SK-N-MC (cell line): ENCODE data around the gene UST.

Experiments
- EZH2 ChIP-seq: fragments of 200-600 bp; sonication (generic); IDR thresholded peaks from one replicate; pipeline ENCODE4 v1.6.1; 2017; ENCODE audit warnings: antibody characterized with exemption
- POLR2AphosphoS5 ChIP-seq: IDR thresholded peaks from 2 replicates; pipeline ENCODE4 v1.6.1; 2012; ENCODE audit warnings: mild to moderate bottlenecking, low read depth, low read length, borderline replicate concordance

DNA sequence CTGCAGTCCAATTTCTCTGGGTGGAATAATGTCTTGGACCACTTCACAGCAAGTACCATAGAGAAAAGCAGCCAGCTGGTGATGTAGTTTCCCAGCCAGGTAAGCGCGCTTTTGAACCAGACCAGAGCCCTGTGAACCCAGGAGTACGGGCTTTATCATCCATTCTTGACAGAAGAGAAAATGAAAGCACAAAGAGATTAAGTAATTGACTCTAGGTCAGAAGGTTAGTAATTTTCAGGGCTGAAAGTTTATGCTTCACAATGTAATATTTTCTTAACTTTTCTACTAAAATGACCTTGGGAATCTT, 7.1 kb upstream of the UST start:
- TF ChIP-seq POLR2AphosphoS5: no peak
- TF ChIP-seq EZH2: no peak
